Right lobe of liver (tissue), 4 donors: ENCODE measurements around the gene CFAP20DC.

Source experiments
- CTCF ChIP-seq, 4 donors: fragments of 200-600 bp in 3 of 4; fragments of 450-650 bp in 1 of 4; IDR thresholded peaks; one replicate each; pipeline versions ENCODE4 v1.5.1 to v1.8.0; 2016 to 2022; ENCODE audit warnings: antibody characterized with exemption in 4 of 4, mild to moderate bottlenecking in 2 of 4
- POLR2A ChIP-seq: fragments of 450-650 bp; IDR thresholded peaks from one replicate; pipeline ENCODE4 v1.6.1; 2017; ENCODE audit warnings: antibody characterized with exemption, mild to moderate bottlenecking
- donor health status: DM: no; HTN: no; CAD: no.
- donor health status: DM: no; HTN: no; CAD: no.
- donor health status: DM: no; HTN: yes; CAD: no.

DNA sequence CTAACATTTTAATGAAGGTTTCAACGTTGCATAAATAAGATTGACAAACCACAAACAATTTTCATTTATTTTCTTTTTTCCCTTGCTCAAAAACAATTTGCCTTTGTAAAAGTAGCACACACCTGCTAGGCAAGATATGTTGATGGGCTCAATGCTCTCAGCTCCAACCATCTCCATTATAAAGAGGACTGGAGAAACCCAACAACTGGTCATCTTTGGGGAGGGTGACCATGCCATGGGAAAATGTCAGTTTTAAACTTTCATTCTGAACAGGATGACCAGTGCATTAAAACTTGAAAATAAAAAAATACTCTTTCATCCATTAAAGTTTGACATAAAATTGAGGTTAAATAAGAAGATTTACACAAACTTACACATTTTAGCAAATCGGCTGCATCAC, 183.7 kb downstream of the CFAP20DC start:
- no peak for TF ChIP-seq CTCF (IDR thresholded peaks at IDR 0.05)
- TF ChIP-seq POLR2A: no peak
